IMR-90 (cell line): ENCODE results near the gene TP63. TPM values are rescaled to one million over a fixed set of nuclear protein-coding genes. Genes with fewer than 3 reads are reported as not detected.

Experiments
- ATAC-seq: fragments of 200-7000 bp; cut with Tn5 transposase; 2 replicates; pipeline ENCODE4 v1.9.1; 2020; ENCODE audit warnings: low read depth, mild to moderate bottlenecking, moderate library complexity
- BruUV-seq: library from RNA; stranded (reverse); fragments of 400-500 nt; replicated peaks from 2 replicates; lab custom pipeline; 2021; lab: Mats Ljungman, UMichigan
- CTCF ChIA-PET: fragments of 300-600 bp; formaldehyde crosslinking; extraction: SDS; loops from one replicate; lab custom pipeline; 2021; ENCODE audit warnings: antibody characterized with exemption; lab: Yijun Ruan, JAX
- POLR2A ChIA-PET: fragments of 300-600 bp; sonication (Branson Sonifier 250); formaldehyde crosslinking; loops from one replicate; lab custom pipeline; 2022; ENCODE audit warnings: antibody characterized with exemption; ENCODE audit not compliant: unreplicated experiment; lab: Charles Lee
- DNase-seq: peaks from one replicate; pipeline ENCODE4 v3.0.0; 2013
- H2AFZ ChIP-seq: replicated peaks from 2 replicates; pipeline ENCODE3; 2013; ENCODE audit warnings: low read length, mild to moderate bottlenecking; ENCODE audit not compliant: poor library complexity
- H2AK5ac ChIP-seq: 2 replicates; pipeline ENCODE4 v1.6.1; 2013; ENCODE audit warnings: low read depth, low read length, inconsistent platforms
- H2AK9ac ChIP-seq: replicated peaks from 2 replicates; pipeline ENCODE3; 2013; ENCODE audit warnings: mild to moderate bottlenecking, low read depth, low read length, moderate library complexity; ENCODE audit not compliant: poor library complexity
- H2BK120ac ChIP-seq: 2 replicates; pipeline ENCODE4 v1.6.1; 2013; ENCODE audit warnings: low read depth, low read length, inconsistent platforms
- H2BK15ac ChIP-seq: 3 replicates; pipeline ENCODE4 v1.6.1; 2013; ENCODE audit warnings: low read depth, low read length, inconsistent platforms
- H2BK20ac ChIP-seq: 2 replicates; pipeline ENCODE4 v1.6.1; 2013; ENCODE audit warnings: low read depth, mild to moderate bottlenecking, inconsistent platforms, low read length, moderate library complexity
- H2BK5ac ChIP-seq: 2 replicates; pipeline ENCODE4 v1.6.1; 2013; ENCODE audit warnings: mild to moderate bottlenecking, low read depth, low read length, inconsistent platforms; ENCODE audit not compliant: poor library complexity, severe bottlenecking
- H3K14ac ChIP-seq: replicated peaks from 2 replicates; pipeline ENCODE4 v1.6.1; 2013; ENCODE audit warnings: low read depth, low read length, inconsistent platforms
- H3K18ac ChIP-seq: 2 replicates; pipeline ENCODE4 v1.6.1; 2013; ENCODE audit warnings: low read depth, low read length, control low read depth
- H3K23ac ChIP-seq: 2 replicates; pipeline ENCODE4 v1.6.1; 2013; ENCODE audit warnings: low read depth, low read length, inconsistent platforms
- H3K27ac ChIP-seq: 2 replicates; pipeline ENCODE4 v1.5.1; 2013; ENCODE audit warnings: mild to moderate bottlenecking, control low read depth, low read length; ENCODE audit not compliant: insufficient read depth
- H3K27me3 ChIP-seq: 2 replicates; pipeline ENCODE4 v1.6.1; 2013; ENCODE audit warnings: low read length; ENCODE audit not compliant: control insufficient read depth, insufficient read depth
- H3K36me3 ChIP-seq: 2 replicates; pipeline ENCODE4 v1.6.1; 2013; ENCODE audit warnings: low read length, mixed read lengths; ENCODE audit not compliant: control insufficient read depth, insufficient read depth
- H3K4ac ChIP-seq: 2 replicates; pipeline ENCODE4 v1.6.1; 2013; ENCODE audit warnings: low read depth, low read length, inconsistent platforms
- H3K4me1 ChIP-seq: 2 replicates; pipeline ENCODE4 v1.6.1; 2013; ENCODE audit warnings: low read length, mixed read lengths; ENCODE audit not compliant: control insufficient read depth, insufficient read depth
- H3K4me2 ChIP-seq: 2 replicates; pipeline ENCODE4 v1.6.1; 2013; ENCODE audit warnings: low read depth, mild to moderate bottlenecking, control low read depth, low read length, moderate library complexity
- H3K4me3 ChIP-seq: 2 replicates; pipeline ENCODE4 v1.5.1; 2013; ENCODE audit warnings: low read depth, mild to moderate bottlenecking, control low read depth, low read length, moderate library complexity; ENCODE audit not compliant: insufficient read depth
- H3K56ac ChIP-seq: 2 replicates; pipeline ENCODE4 v1.6.1; 2013; ENCODE audit warnings: low read length, inconsistent platforms; ENCODE audit not compliant: insufficient read depth; ENCODE audit errors: extremely low read depth
- H3K79me1 ChIP-seq, 2 experiments: 2 replicates each; pipeline ENCODE4 v1.6.1; 2013; ENCODE audit warnings: low read length in 2 of 2, inconsistent platforms in 1 of 2, low read depth in 1 of 2
- H3K9ac ChIP-seq: 2 replicates; pipeline ENCODE4 v1.6.1; 2013; ENCODE audit warnings: low read depth, low read length, control low read depth
- H3K9me1 ChIP-seq: 2 replicates; pipeline ENCODE4 v1.6.1; 2013; ENCODE audit warnings: low read length, inconsistent platforms; ENCODE audit not compliant: insufficient read depth
- H3K9me3 ChIP-seq: 2 replicates; pipeline ENCODE4 v1.6.1; 2013; ENCODE audit warnings: low read length; ENCODE audit not compliant: control insufficient read depth, insufficient read depth
- H4K20me1 ChIP-seq: 2 replicates; pipeline ENCODE4 v1.6.1; 2013; ENCODE audit warnings: low read length, inconsistent platforms; ENCODE audit not compliant: insufficient read depth
- H4K5ac ChIP-seq: 2 replicates; pipeline ENCODE4 v1.6.1; 2013; ENCODE audit warnings: mild to moderate bottlenecking, low read depth, low read length, control low read depth
- H4K8ac ChIP-seq, 2 experiments: 2 replicates each; pipeline ENCODE4 v1.6.1; 2013; ENCODE audit warnings: low read depth in 2 of 2, low read length in 2 of 2, control low read depth in 1 of 2, inconsistent platforms in 1 of 2
- H4K91ac ChIP-seq: 2 replicates; pipeline ENCODE4 v1.6.1; 2013; ENCODE audit warnings: low read depth, low read length, inconsistent platforms; ENCODE audit not compliant: insufficient read depth
- BHLHE40 ChIP-seq: fragments of 150-350 bp; IDR thresholded peaks from 2 replicates; pipeline ENCODE4 v1.6.1; 2016; ENCODE audit warnings: mild to moderate bottlenecking, low read depth, low read length
- CEBPB ChIP-seq: IDR thresholded peaks from 2 replicates; pipeline ENCODE4 v1.6.1; 2012; ENCODE audit warnings: low read depth, low read length, improper control_type of control experiment
- CHD1 ChIP-seq: IDR thresholded peaks from 2 replicates; pipeline ENCODE4 v1.6.1; 2012; ENCODE audit warnings: low read depth, low read length, improper control_type of control experiment
- CTCF ChIP-seq: conservative IDR thresholded peaks from 2 replicates; pipeline ENCODE4 v1.5.1; 2012; ENCODE audit warnings: mild to moderate bottlenecking, low read depth, low read length, improper control_type of control experiment
- ELK1 ChIP-seq: fragments of 150-350 bp; IDR thresholded peaks from 2 replicates; pipeline ENCODE4 v1.6.1; 2016; ENCODE audit warnings: low read depth, mild to moderate bottlenecking, low read length, moderate library complexity, borderline replicate concordance
- FOS ChIP-seq: fragments of 150-350 bp; IDR thresholded peaks from 2 replicates; pipeline ENCODE4 v1.6.1; 2016; ENCODE audit warnings: low read depth, low read length
- MAFK ChIP-seq: IDR thresholded peaks from 2 replicates; pipeline ENCODE4 v1.6.1; 2012; ENCODE audit warnings: low read depth, low read length, improper control_type of control experiment
- MAZ ChIP-seq: IDR thresholded peaks from 2 replicates; pipeline ENCODE4 v1.6.1; 2012; ENCODE audit warnings: low read depth, mild to moderate bottlenecking, low read length, improper control_type of control experiment, moderate library complexity, borderline replicate concordance
- MXI1 ChIP-seq: IDR thresholded peaks from 2 replicates; pipeline ENCODE4 v1.6.1; 2012; ENCODE audit warnings: low read depth, mild to moderate bottlenecking, low read length, moderate library complexity, borderline replicate concordance
- NFE2L2 ChIP-seq: fragments of 150-350 bp; IDR thresholded peaks from 2 replicates; pipeline ENCODE4 v1.6.1; 2016; ENCODE audit warnings: low read depth, mild to moderate bottlenecking, low read length
- POLR2A ChIP-seq: IDR thresholded peaks from 2 replicates; pipeline ENCODE4 v1.6.1; 2012; ENCODE audit warnings: mild to moderate bottlenecking, low read depth, low read length
- RAD21 ChIP-seq: IDR thresholded peaks from 2 replicates; pipeline ENCODE4 v1.6.1; 2012; ENCODE audit warnings: low read length, improper control_type of control experiment
- RCOR1 ChIP-seq: IDR thresholded peaks from 2 replicates; pipeline ENCODE4 v1.6.1; 2012; ENCODE audit warnings: mild to moderate bottlenecking, low read length, improper control_type of control experiment; ENCODE audit not compliant: insufficient replicate concordance
- RFX5 ChIP-seq: IDR thresholded peaks from 2 replicates; pipeline ENCODE4 v1.8.0; 2012; ENCODE audit warnings: low read depth, mild to moderate bottlenecking, low read length, moderate library complexity
- SMC3 ChIP-seq: fragments of 150-350 bp; IDR thresholded peaks from 2 replicates; pipeline ENCODE4 v1.6.1; 2016; ENCODE audit warnings: low read depth, mild to moderate bottlenecking, antibody characterized with exemption, low read length, moderate library complexity
- USF2 ChIP-seq: fragments of 150-350 bp; IDR thresholded peaks from 2 replicates; pipeline ENCODE4 v1.6.1; 2017; ENCODE audit warnings: mild to moderate bottlenecking, antibody characterized with exemption, low read length, low read depth
- WGBS, 2 experiments: methylation state at CpG; one replicate each; pipeline versions ENCODE4 v1.1.5 to v1.1.7; 2013; ENCODE audit warnings: missing lambda C conversion rate in 2 of 2; ENCODE audit not compliant: insufficient read length in 1 of 2; ENCODE audit errors: extremely low coverage in 2 of 2; 5-methylcytosine and 5-hydroxymethylcytosine counted together
- dilution Hi-C: fragments of 300-500 bp; cut with HindIII; formaldehyde crosslinking; loops from one replicate; pipeline ENCODE4 v1.14.3; 2018; ENCODE audit warnings: low sequenced_read_pairs; ENCODE audit not compliant: unreplicated experiment
- in situ Hi-C: fragments of 300-500 bp; cut with MboI; formaldehyde crosslinking; loops from 3 replicates; pipeline ENCODE4 v1.14.3; 2019; ENCODE audit warnings: low sequenced_read_pairs, inconsistent platforms, mixed read lengths
- intact Hi-C: fragments of 100-400 bp; cut with micrococcal nuclease; formaldehyde crosslinking; loops from 2 replicates; pipeline ENCODE4 v1.10.0; 2022
- polyA plus RNA-seq, 3 experiments: library from polyadenylated mRNA; depleted of rRNA; stranded (reverse); fragments of >200 nt; gene quantifications; 2 replicates each; pipeline ENCODE4 v1.2.3, GENCODE V29; 2012; ENCODE audit warnings: low replicate concordance in 1 of 3
- total RNA-seq: library from RNA; depleted of rRNA; stranded (reverse); fragments of >200 nt; gene quantifications from 2 replicates; pipeline ENCODE4 v1.2.3, GENCODE V29; 2012

TP63 gene
- total and polyA plus RNA-seq, 2 of the 4 experiments (the other 2 are of a cell fraction), result not detected

GRCh38 chr3:189602471-189602870, 28.7 kb upstream of the TP63 start:
- dilution Hi-C loops (no loop called here), in situ Hi-C loops (no loop called here), intact Hi-C loops (no loop called here)
- Histone ChIP-seq H3K56ac (no peak overlapping the region), H3K27ac (no peak overlapping the region), H2BK5ac (no peak overlapping the region), H3K9me3 (no peaks in the 10 kb centered on the region), H4K5ac (no peak overlapping the region), H2BK15ac (no peak overlapping the region), H4K8ac (no peak overlapping the region), H2AFZ (no peak overlapping the region), H2BK20ac (no peak overlapping the region), H3K36me3 (no peaks in the 10 kb centered on the region), H3K4me1 (no peaks in the 10 kb centered on the region), H3K4me2 (no peak overlapping the region), H3K18ac (no peak overlapping the region), H3K79me1 (no peaks in the 10 kb centered on the region), H3K27me3 (no peaks in the 10 kb centered on the region), H3K14ac (no peak overlapping the region), H2BK120ac (no peak overlapping the region), H4K20me1 (no peaks in the 10 kb centered on the region), H3K9ac (no peak overlapping the region), H3K4me3 (no peak overlapping the region), H3K9me1 (no peaks in the 10 kb centered on the region), H3K23ac (no peak overlapping the region), H4K91ac (no peak overlapping the region), H3K4ac (no peak overlapping the region), H2AK5ac (no peak overlapping the region), H2AK9ac (no peak overlapping the region)
- no peak for ATAC-seq
- WGBS, 2 experiments, result no CpG with 5 or more reads among the region's 5 CpGs
- TF ChIP-seq CHD1, result no peak
- TF ChIP-seq NFE2L2, result no peak
- TF ChIP-seq POLR2A, result no peak
- TF ChIP-seq CEBPB, result no peak
- TF ChIP-seq USF2, result no peak
- TF ChIP-seq MAFK, result no peak
- no peak for TF ChIP-seq RAD21
- no peak for TF ChIP-seq CTCF
- no peak for TF ChIP-seq BHLHE40
- TF ChIP-seq SMC3, result no peak
- TF ChIP-seq MAZ, result no peak
- TF ChIP-seq ELK1, result no peak
- no peak for TF ChIP-seq RFX5
- no peak for TF ChIP-seq MXI1
- no peak for TF ChIP-seq RCOR1
- no peak for TF ChIP-seq FOS
- BruUV-seq, result no TSS peak
- ChIA-PET POLR2A (no interaction called here), CTCF (no interaction called here)
- no peak for DNase-seq
